ENCODE results near the gene GRK5.

DNA sequence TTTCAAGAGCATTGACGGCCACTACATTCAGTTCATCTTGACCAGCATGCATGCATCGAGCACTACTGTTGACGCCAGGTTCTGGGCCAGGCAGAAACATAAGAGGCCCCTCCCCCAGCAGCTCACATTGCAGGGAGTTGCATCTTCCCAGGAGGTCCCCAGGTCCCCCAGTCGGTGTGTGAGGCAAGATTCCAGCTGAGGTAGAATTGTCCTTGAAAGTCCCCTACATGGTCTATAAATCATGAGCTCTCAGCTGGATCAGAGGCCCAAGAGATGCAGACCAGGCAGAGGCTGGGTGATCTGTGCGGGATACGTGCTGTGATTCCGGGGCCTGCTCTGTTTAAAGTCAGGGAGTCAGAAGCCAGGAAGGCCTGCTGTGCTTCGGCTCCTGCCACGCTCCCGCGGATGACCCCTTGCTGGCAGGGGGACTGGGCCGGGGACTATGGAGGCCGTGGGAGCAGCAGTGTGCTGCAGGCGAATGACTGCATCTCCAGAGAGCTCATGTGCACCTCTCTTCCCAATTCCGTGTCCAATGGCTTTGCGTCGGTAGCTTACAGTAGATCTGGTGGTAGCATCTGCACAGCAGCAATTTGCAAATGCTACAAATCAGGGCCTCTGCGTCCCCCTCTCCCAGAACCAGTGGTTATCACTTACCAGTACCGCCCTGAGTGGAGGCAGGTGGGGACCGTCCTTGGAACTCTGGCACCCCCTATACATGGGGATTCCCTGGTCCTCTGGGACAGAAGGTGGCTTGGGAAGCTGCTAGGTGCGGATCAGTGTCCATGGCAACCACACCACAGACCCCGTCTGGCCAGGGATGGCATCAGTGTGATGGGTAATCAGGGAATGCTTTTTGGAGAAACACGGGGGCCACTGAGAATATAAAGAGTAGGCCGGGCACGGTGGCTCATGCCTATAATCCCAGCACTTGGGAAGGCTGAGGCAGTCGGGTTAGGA lies 241.5 kb downstream of the GRK5 start:
- TF ChIP-seq, protein P1, sequence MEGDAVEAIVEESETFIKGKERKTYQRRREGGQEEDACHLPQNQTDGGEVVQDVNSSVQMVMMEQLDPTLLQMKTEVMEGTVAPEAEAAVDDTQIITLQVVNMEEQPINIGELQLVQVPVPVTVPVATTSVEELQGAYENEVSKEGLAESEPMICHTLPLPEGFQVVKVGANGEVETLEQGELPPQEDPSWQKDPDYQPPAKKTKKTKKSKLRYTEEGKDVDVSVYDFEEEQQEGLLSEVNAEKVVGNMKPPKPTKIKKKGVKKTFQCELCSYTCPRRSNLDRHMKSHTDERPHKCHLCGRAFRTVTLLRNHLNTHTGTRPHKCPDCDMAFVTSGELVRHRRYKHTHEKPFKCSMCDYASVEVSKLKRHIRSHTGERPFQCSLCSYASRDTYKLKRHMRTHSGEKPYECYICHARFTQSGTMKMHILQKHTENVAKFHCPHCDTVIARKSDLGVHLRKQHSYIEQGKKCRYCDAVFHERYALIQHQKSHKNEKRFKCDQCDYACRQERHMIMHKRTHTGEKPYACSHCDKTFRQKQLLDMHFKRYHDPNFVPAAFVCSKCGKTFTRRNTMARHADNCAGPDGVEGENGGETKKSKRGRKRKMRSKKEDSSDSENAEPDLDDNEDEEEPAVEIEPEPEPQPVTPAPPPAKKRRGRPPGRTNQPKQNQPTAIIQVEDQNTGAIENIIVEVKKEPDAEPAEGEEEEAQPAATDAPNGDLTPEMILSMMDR (IDR thresholded peaks at IDR 0.05; ENCODE audit: low read depth, low read length): no peak
- TF ChIP-seq MYC (IDR thresholded peaks at IDR 0.05; ENCODE audit: low read depth, low read length) (no peak), POLR2A (IDR thresholded peaks at IDR 0.05; ENCODE audit: extremely low read depth, insufficient read length) (no peak)
- TF ChIP-seq, protein P2, sequence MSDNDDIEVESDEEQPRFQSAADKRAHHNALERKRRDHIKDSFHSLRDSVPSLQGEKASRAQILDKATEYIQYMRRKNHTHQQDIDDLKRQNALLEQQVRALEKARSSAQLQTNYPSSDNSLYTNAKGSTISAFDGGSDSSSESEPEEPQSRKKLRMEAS (IDR thresholded peaks at IDR 0.05; ENCODE audit: low read depth, low read length): no peak
